ENCODE measurements around the gene ARGFX. TPM values are rescaled to one million over a fixed set of nuclear protein-coding genes. Genes with fewer than 3 reads are reported as not detected.
A peak's percentile ranks its signal among the peaks of the same experiment; 100 is the strongest.
"Not testable (repeated sequence)": the region's sequence is repeated elsewhere in the genome, so short reads cannot be mapped to it uniquely, and the experiment has no call there.

Gene ARGFX
- not detected for polyA plus RNA-seq (ENCODE audit: insufficient read length)

- DNase-seq: no peak
These were observed at the start of gene ARGFX for GRCh38 chr3:121567649-121568048. ARGFX (plus strand) TSS chr3:121567949; CDS start chr3:121570714, 2,765 bp downstream.

GRCh38 chr3:121517953-121518655 is 49.6 kb upstream of the ARGFX start:
- no peak for DNase-seq

GRCh38 chr3:121520510-121520909 is 47.2 kb upstream of the ARGFX start:
- DNase-seq: no peak

- DNase-seq: no peak
These were observed 38.4 kb upstream of the ARGFX start for GRCh38 chr3:121529308-121529707.

GRCh38 chr3:121531269-121531668 is 36.5 kb upstream of the ARGFX start:
- DNase-seq: no peak

- DNase-seq: no peak
These were observed 24.8 kb upstream of the ARGFX start for GRCh38 chr3:121542924-121543323.

GRCh38 chr3:121545049-121545573 is 22.6 kb upstream of the ARGFX start:
- peak; percentile 2 for DNase-seq

GRCh38 chr3:121545574-121546455 is 21.9 kb upstream of the ARGFX start, which contains the start of gene POLQ:
POLQ (minus strand) TSS chr3:121545988; CDS start chr3:121545877, 111 bp downstream.
- DNase-seq: peak; percentile 94

- no peak for DNase-seq
These were observed 15.4 kb upstream of the ARGFX start for GRCh38 chr3:121552379-121552778.

- DNase-seq: no peak
These were observed 15.0 kb upstream of the ARGFX start for GRCh38 chr3:121552797-121553196.

- DNase-seq: no peak
These were observed 10.3 kb upstream of the ARGFX start for GRCh38 chr3:121557426-121557934.

GRCh38 chr3:121562148-121562547 is 5.6 kb upstream of the ARGFX start:
- no peak for DNase-seq

GRCh38 chr3:121566773-121567172 is 976 bp upstream of the ARGFX start:
- DNase-seq: no peak

- DNase-seq: no peak
These were observed 6.7 kb downstream of the ARGFX start for GRCh38 chr3:121574449-121574848.

- DNase-seq: no peak
These were observed 13.9 kb downstream of the ARGFX start for GRCh38 chr3:121581691-121582090.

- DNase-seq: no peak
These were observed 16.7 kb downstream of the ARGFX start for GRCh38 chr3:121584418-121584817.

- no peak for DNase-seq
These were observed 25.3 kb downstream of the ARGFX start, which contains the start of gene FBXO40 for GRCh38 chr3:121592856-121593702. FBXO40 (plus strand) TSS chr3:121593379; CDS start chr3:121620576, 27,197 bp downstream.

GRCh38 chr3:121593806-121594205 is 26.1 kb downstream of the ARGFX start:
- not testable (repeated sequence) for DNase-seq

- DNase-seq: no peak
These were observed 27.1 kb downstream of the ARGFX start for GRCh38 chr3:121594850-121595249.

GRCh38 chr3:121595765-121596406 is 28.1 kb downstream of the ARGFX start:
- no peak for DNase-seq

GRCh38 chr3:121598564-121598963 is 30.8 kb downstream of the ARGFX start:
- DNase-seq: no peak

Data from hindlimb muscle (tissue), 1 donor.